ENCODE data around the gene CRB1.

The CRB1 gene

DNA sequence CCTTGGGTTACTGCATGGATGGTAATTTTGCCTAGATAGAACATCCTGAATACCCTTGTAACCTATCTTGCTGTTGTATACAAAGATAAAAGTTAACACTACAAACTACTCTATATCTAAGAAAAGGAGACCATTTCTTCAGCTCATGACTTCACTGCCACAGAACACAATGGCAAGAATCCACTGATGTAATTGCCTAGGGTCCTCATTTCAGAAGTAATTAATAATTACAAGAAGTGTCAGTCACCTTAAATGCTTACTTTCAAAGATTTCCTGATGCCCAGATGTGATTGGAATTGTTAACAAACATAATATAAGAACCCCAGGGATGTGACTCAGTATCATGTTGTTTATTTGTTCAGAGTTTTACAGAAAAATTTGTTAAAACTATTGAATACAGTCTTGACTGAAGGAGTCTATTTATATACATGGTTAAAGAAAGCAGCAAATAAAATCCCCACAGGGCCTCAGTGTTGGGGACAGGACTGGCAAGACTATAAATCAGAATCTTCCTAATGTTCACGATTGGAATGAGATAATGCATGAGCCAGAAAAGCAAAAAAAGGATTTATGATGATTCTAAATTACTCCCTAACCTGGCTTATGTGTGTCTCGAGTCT is 83.9 kb downstream of the CRB1 start:
- DNase-seq (ENCODE audit: low spot score) = no peak

- no peak for DNase-seq (ENCODE audit: low spot score)
Measured at GRCh38 chr1:197355248-197355995, 87.4 kb downstream of the CRB1 start.

DNA sequence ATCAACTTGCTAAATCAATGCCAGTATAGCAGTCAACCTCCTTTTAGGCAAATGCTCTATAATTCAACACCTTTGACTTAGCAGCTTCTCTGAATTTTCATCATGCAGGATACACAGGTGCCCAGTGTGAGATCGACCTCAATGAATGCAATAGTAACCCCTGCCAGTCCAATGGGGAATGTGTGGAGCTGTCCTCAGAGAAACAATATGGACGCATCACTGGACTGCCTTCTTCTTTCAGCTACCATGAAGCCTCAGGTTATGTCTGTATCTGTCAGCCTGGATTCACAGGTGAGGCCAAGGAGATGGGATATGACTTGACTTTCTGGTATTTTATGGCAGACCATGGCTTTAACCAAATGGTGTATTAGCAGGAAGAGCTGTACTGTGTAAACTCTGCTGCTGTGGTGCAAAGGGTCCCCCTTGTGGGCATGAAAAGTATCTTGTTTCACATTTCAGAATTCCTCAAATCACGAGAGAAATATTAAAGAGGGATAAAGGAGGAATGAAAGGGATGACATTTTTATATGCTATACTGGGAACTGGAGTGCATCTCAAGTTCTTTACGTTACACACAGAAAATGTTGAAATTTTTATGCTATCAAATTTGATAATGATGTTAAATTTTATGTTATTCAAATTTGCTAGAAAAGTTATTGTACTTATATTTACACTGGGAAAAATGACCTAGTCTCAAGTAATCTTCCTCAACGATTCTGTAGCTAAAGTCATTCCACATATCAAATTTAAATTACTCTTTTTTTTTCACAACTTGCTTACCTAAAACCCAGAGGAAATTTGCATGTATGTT is 88.9 kb downstream of the CRB1 start:
- DNase-seq (ENCODE audit: low spot score) = peak; percentile 25

- no peak for DNase-seq (ENCODE audit: low spot score)
Measured at GRCh38 chr1:197358959-197359358, 90.9 kb downstream of the CRB1 start.

- DNase-seq (ENCODE audit: low spot score) = no peak
Measured at GRCh38 chr1:197360068-197360467, 92.0 kb downstream of the CRB1 start.

DNA sequence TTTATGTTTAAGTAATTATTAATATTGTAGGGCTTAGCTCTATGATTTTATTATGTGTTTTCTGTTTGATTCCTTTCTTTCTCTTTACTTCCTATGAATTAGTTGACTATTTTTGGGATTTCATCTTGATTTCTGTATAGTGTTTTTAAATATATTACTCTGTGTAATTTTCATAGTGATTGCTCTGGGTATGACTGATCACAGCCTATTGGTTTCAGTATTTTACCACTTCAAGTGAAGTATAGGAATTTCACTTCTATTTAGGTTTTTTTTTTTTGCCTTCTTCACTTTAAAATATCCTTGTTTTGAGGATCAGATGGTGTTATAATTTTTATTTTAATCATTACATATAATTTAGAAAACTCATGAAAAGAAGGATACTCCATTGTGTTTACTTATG is 94.8 kb downstream of the CRB1 start:
- DNase-seq (ENCODE audit: low spot score) = no peak

- DNase-seq (ENCODE audit: low spot score) = no peak
Measured at GRCh38 chr1:197363855-197364254, 95.8 kb downstream of the CRB1 start.

GRCh38 chr1:197366996-197367395 is 98.9 kb downstream of the CRB1 start:
- DNase-seq (ENCODE audit: low spot score) = no peak

- no peak for DNase-seq (ENCODE audit: low spot score)
Measured at GRCh38 chr1:197367627-197368026, 99.6 kb downstream of the CRB1 start.

- DNase-seq (ENCODE audit: low spot score) = no peak
Measured at GRCh38 chr1:197374428-197374827, 106.4 kb downstream of the CRB1 start.

DNA sequence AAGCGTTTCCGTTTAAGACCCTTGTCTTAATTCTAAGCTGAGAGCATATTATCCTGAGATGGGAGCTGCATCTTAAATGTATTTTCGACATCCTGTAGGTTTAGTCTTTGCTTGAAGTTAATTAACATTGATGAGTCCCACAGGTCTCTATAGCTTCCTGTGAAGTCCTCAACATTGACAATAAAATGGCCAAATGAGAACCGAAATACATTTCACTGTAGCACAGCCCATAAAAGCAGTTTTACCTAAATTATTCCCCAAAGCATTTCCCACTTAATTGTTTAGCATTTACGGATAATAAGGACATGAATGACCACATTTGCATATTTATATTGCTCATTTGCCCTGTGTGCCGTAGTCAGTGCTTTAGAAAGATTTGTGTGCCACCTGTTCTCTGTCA is 116.4 kb downstream of the CRB1 start:
- no peak for DNase-seq (ENCODE audit: low spot score)

- no peak for DNase-seq (ENCODE audit: low spot score)
Measured at GRCh38 chr1:197388801-197389200, 120.7 kb downstream of the CRB1 start.

GRCh38 chr1:197390856-197391255 is 122.8 kb downstream of the CRB1 start:
- DNase-seq (ENCODE audit: low spot score) = no peak

DNA sequence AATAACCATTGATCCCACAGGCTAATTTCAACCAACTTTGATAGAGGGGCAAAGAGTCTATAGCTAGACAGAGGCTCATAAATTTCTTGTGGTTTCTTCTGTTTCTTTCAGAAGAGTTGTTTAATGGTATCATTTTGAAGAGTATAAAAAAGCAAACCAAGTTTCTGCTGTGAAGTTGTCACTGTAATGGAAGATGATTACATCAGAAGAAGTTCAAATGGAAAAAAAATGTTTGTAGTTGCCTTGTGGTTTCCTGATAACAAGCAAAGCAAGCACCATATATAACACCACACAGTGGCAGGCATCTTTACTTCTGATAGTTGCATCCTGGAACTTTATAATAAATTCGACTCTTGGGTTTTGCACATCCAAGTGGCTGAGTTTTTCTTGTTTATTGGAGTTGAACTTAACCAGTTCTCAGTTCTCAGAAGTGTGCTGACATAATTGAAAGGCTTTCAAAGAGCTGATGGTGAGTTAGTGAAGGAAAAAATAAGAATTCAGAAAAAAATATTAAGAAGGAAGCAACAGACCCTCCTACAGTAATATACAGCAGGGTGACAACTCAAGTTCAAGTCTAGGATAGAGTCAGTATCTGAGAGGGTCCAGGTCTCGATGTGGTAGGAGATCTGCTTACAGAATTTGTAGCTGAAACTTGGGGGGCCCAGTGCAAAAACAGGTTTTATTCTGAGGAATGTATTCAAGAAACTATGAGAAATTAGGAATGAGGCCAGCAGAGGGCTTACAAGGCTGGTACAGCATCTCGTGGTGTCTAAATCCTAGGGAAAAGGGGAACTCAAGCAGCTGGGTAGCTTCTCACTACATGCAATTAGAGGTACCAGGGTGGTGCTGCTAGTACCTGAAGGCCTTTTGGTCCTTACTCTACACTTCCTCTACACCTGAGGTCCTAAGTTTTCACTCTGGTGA is 123.5 kb downstream of the CRB1 start:
- peak; percentile 40 for DNase-seq (ENCODE audit: low spot score)

- no peak for DNase-seq (ENCODE audit: low spot score)
Measured at GRCh38 chr1:197392541-197392940, 124.5 kb downstream of the CRB1 start.

GRCh38 chr1:197393105-197393504 is 125.1 kb downstream of the CRB1 start:
- no peak for DNase-seq (ENCODE audit: low spot score)

DNA sequence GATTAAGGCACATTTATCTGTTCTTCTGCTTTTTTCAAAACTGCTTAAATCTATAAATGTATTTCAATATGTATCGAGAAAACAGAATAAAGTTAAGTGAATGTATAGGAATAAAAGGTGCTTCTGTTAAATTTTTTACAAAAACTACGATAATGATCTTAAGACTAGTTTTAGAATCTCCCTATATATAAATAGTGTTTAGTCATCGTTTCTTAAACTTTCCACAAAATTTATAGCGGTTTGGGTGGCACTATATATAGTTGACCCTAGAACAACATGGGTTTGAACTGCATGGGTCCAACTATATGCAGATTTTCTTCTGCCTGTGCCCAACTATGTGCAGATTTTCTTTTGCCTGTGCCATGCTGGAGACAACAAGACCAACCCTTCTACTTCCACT is 125.7 kb downstream of the CRB1 start:
- DNase-seq (ENCODE audit: low spot score) = no peak

- no peak for DNase-seq (ENCODE audit: low spot score)
Measured at GRCh38 chr1:197394831-197395608, 127.0 kb downstream of the CRB1 start.

- no peak for DNase-seq (ENCODE audit: low spot score)
Measured at GRCh38 chr1:197397895-197398294, 129.8 kb downstream of the CRB1 start.

DNA sequence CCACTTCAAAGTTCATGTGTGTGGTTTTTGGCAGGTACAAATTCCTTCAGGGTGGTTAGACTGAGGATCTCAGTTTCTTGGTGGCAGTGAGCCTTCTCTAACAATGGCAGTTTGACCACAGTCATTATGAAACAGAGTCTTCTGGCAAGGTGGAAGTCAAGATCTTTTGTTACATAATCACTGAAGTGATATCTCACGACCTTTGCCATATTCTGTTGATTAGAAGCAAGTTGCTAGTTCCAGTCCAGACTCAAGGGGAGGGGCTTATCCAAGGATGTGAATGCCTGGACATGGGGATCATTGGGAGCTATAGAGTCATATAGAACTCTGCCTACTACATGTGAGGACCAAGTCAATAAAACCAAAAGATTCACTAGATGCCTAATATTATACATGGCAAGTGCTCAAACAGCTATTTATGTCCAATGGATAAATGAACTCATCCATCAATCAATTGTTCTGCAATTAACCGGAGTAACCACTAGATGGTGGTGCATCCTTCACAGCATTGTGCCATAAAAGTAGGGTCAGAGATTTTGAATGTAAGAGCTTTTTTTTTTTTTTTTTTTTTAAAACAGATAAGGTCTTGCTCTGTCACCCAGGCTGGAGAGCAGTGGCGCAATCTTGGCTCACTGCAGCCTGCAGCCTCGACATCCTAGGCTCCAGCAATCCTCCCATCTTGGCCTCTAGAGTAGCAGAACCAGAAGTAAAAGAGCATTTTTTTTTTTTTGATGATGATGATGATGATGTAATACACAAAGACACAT is 131.9 kb downstream of the CRB1 start:
- peak; percentile 55 for DNase-seq (ENCODE audit: low spot score)
